Measurements from ENCODE around the gene TFPI.

- TF ChIP-seq, protein P1, sequence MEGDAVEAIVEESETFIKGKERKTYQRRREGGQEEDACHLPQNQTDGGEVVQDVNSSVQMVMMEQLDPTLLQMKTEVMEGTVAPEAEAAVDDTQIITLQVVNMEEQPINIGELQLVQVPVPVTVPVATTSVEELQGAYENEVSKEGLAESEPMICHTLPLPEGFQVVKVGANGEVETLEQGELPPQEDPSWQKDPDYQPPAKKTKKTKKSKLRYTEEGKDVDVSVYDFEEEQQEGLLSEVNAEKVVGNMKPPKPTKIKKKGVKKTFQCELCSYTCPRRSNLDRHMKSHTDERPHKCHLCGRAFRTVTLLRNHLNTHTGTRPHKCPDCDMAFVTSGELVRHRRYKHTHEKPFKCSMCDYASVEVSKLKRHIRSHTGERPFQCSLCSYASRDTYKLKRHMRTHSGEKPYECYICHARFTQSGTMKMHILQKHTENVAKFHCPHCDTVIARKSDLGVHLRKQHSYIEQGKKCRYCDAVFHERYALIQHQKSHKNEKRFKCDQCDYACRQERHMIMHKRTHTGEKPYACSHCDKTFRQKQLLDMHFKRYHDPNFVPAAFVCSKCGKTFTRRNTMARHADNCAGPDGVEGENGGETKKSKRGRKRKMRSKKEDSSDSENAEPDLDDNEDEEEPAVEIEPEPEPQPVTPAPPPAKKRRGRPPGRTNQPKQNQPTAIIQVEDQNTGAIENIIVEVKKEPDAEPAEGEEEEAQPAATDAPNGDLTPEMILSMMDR (IDR thresholded peaks at IDR 0.05) = no peak
- TF ChIP-seq EZH2 (IDR thresholded peaks at IDR 0.05; ENCODE audit: borderline replicate concordance, insufficient read depth, low read depth, low read length, poor library complexity, severe bottlenecking) = no peak
These were observed 61.1 kb downstream of the TFPI start for GRCh38 chr2:187493180-187493579.
